ENCODE measurements around the gene SCTR. TPM values are rescaled to one million over a fixed set of nuclear protein-coding genes. Genes with fewer than 3 reads are reported as not detected.

Gene SCTR
- total and polyA plus RNA-seq, 2 of the 8 experiments (the other 6 are each of a cell fraction or from before 2014, with no cell fraction given) = 0.15 TPM; not detected in 1

DNA sequence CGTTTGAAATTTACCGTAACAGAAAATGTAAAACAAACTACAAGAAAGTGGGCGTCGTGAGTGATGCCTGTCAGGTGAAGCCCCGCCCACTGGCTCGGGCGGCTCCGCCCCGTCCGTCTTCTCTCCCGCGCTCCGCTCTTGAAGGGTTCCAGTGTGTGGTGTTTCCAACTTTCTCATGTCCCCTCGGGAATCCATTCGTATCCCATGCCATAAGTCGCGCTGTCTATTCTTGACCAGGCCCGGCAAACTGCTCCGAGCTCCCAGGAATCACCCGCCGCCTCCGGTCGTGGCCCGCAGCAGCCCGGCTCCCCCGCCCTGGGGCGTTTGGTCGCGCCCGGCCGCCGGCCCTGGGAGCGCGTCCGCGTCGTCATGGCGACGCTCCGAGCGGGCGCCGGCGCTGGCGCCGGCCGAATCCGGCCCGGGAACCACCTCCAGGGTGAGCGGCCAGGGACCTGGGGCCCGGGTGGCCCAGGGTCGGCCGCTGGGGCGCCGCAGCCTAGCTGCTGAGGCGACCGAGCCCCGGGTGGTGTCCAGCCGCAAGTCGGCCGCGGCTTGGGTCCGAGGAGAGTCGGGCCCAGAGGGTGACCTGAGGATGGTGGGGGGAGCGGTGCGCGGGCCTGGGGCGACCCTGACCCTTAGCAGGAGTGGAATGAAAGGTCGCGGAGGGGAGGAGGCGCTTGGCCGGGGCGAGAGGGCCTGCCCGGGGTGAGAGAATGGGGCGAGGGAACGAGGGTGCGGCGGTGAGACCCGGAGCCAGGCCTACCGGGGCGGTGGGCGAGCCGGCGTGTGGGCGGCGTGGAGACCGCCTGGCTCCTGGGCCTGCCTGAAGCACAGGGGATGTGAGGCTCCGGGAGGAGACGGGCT, 20.0 kb upstream of the SCTR start, which contains the start of gene CFAP221 (continued):
- TF ChIP-seq, protein P1, sequence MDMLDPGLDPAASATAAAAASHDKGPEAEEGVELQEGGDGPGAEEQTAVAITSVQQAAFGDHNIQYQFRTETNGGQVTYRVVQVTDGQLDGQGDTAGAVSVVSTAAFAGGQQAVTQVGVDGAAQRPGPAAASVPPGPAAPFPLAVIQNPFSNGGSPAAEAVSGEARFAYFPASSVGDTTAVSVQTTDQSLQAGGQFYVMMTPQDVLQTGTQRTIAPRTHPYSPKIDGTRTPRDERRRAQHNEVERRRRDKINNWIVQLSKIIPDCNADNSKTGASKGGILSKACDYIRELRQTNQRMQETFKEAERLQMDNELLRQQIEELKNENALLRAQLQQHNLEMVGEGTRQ (IDR thresholded peaks at IDR 0.05; ENCODE audit: low read length) = no peak
- TF ChIP-seq, protein P2, sequence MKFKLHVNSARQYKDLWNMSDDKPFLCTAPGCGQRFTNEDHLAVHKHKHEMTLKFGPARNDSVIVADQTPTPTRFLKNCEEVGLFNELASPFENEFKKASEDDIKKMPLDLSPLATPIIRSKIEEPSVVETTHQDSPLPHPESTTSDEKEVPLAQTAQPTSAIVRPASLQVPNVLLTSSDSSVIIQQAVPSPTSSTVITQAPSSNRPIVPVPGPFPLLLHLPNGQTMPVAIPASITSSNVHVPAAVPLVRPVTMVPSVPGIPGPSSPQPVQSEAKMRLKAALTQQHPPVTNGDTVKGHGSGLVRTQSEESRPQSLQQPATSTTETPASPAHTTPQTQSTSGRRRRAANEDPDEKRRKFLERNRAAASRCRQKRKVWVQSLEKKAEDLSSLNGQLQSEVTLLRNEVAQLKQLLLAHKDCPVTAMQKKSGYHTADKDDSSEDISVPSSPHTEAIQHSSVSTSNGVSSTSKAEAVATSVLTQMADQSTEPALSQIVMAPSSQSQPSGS (IDR thresholded peaks at IDR 0.05; ENCODE audit: low read length) = no peak
- TF ChIP-seq SIRT6 (IDR thresholded peaks at IDR 0.05; ENCODE audit: low read length) (no peak), EGR1 (IDR thresholded peaks at IDR 0.05; ENCODE audit: borderline replicate concordance, low read depth, low read length) (peak; percentile 78), MAX (IDR thresholded peaks at IDR 0.05) (no peak; the same call in 1 of the 2 replicates), RBBP5 (IDR thresholded peaks at IDR 0.05; ENCODE audit: borderline replicate concordance, low read depth, low read length) (no peak; the same call in none of the 2 replicates), CBX5 (IDR thresholded peaks at IDR 0.05; ENCODE audit: low read depth, low read length) (no peak), TAF7 (optimal IDR thresholded peaks at IDR 0.05; ENCODE audit: borderline replicate concordance, low read depth, low read length) (peak; percentile 40), HDAC2 (IDR thresholded peaks at IDR 0.05; ENCODE audit: borderline replicate concordance in 1 of 2, low read depth in 2 of 2, low read length in 2 of 2) (peak; percentile 55 to 84; a peak in 2 of 4 replicates), CREB1 (IDR thresholded peaks at IDR 0.05) (no peak)

All from H1 (cell line).